Measurements from ENCODE around the gene RBM20.

DNA sequence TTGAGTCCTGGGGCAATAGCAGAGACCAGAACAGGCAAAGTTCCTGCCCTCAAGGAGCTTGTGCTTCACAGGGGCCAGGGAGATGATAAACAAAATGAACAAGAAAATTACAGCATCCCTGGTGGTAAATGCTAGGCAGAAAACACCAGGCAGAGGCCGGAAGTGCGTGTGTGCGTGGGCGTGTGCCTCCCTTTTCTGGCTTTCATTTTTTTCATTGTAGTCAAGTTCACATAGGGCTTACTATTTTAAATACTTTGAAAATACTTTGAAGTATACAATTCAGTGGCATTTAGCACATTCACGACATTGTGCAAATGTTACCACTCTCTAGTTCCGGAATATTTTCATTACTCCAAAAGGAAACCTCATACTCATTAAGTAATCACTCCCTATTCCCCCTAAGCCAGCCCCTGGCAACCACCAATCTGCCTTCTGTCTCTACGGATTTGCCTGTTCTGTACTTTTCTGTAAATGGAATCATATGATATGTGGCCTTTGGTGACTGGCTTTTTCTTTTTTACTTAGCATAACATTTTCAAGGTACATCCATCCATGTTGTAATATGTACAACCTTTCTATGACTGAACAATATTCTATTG lies 139.5 kb downstream of the RBM20 start:
- TF ChIP-seq, protein P1, sequence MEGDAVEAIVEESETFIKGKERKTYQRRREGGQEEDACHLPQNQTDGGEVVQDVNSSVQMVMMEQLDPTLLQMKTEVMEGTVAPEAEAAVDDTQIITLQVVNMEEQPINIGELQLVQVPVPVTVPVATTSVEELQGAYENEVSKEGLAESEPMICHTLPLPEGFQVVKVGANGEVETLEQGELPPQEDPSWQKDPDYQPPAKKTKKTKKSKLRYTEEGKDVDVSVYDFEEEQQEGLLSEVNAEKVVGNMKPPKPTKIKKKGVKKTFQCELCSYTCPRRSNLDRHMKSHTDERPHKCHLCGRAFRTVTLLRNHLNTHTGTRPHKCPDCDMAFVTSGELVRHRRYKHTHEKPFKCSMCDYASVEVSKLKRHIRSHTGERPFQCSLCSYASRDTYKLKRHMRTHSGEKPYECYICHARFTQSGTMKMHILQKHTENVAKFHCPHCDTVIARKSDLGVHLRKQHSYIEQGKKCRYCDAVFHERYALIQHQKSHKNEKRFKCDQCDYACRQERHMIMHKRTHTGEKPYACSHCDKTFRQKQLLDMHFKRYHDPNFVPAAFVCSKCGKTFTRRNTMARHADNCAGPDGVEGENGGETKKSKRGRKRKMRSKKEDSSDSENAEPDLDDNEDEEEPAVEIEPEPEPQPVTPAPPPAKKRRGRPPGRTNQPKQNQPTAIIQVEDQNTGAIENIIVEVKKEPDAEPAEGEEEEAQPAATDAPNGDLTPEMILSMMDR (IDR thresholded peaks at IDR 0.05): no peak
- no peak for TF ChIP-seq POLR2A (IDR thresholded peaks at IDR 0.05)

Measured in adrenal gland (tissue), 5 donors.